HG02763 (cell line): ENCODE results near the gene SCUBE2.
A peak's percentile ranks its signal among the peaks of the same experiment; 100 is the strongest.

Experiments used
- ATAC-seq: cut with Tn5 transposase; IDR thresholded peaks from one replicate; pipeline ENCODE4 v1.9.1; 2021; ENCODE audit warnings: mild to moderate bottlenecking, moderate library complexity; ENCODE audit not compliant: unreplicated experiment

SCUBE2 gene

GRCh38 chr11:9047964-9048523 is 43.4 kb downstream of the SCUBE2 start:
- ATAC-seq: no peak

- no peak for ATAC-seq
Observed at GRCh38 chr11:9046481-9046880, 44.9 kb downstream of the SCUBE2 start.

GRCh38 chr11:9042488-9042887 is 48.9 kb downstream of the SCUBE2 start:
- no peak for ATAC-seq

- no peak for ATAC-seq
Observed at GRCh38 chr11:9041747-9042146, 49.7 kb downstream of the SCUBE2 start.

- ATAC-seq: no peak
Observed at GRCh38 chr11:9040410-9040809, 51.0 kb downstream of the SCUBE2 start.

GRCh38 chr11:9039863-9040262 is 51.5 kb downstream of the SCUBE2 start:
- ATAC-seq: no peak

- no peak for ATAC-seq
Observed at GRCh38 chr11:9039198-9039597, 52.2 kb downstream of the SCUBE2 start.

- no peak for ATAC-seq
Observed at GRCh38 chr11:9038541-9038940, 52.9 kb downstream of the SCUBE2 start.

GRCh38 chr11:9037963-9038362 is 53.4 kb downstream of the SCUBE2 start:
- no peak for ATAC-seq

GRCh38 chr11:9037046-9037780 is 54.2 kb downstream of the SCUBE2 start:
- ATAC-seq: no peak

GRCh38 chr11:9030601-9031000 is 60.8 kb downstream of the SCUBE2 start:
- ATAC-seq: no peak

- no peak for ATAC-seq
Observed at GRCh38 chr11:9029422-9029821, 62.0 kb downstream of the SCUBE2 start.

- no peak for ATAC-seq
Observed at GRCh38 chr11:9028581-9028980, 62.8 kb downstream of the SCUBE2 start.

- no peak for ATAC-seq
Observed at GRCh38 chr11:9025101-9025850, 66.1 kb downstream of the SCUBE2 start.

GRCh38 chr11:9022961-9023680 is 68.3 kb downstream of the SCUBE2 start:
- no peak for ATAC-seq

GRCh38 chr11:9020916-9021315 is 70.5 kb downstream of the SCUBE2 start:
- no peak for ATAC-seq

- no peak for ATAC-seq
Observed at GRCh38 chr11:9019861-9020260, 71.5 kb downstream of the SCUBE2 start.

- ATAC-seq: no peak
Observed at GRCh38 chr11:9017773-9018172, 73.6 kb downstream of the SCUBE2 start.

- ATAC-seq: no peak
Observed at GRCh38 chr11:9016916-9017642, 74.3 kb downstream of the SCUBE2 start.

GRCh38 chr11:9015677-9016076 is 75.7 kb downstream of the SCUBE2 start:
- peak; percentile 74 for ATAC-seq

- ATAC-seq: no peak
Observed at GRCh38 chr11:9014826-9015225, 76.6 kb downstream of the SCUBE2 start.
